Lower leg skin (tissue), 4 donors: Measurements from ENCODE around the gene PSMD2. TPM values are rescaled to one million over a fixed set of nuclear protein-coding genes. Genes with fewer than 3 reads are reported as not detected.
"Not testable (repeated sequence)": the region's sequence is repeated elsewhere in the genome, so short reads cannot be mapped to it uniquely, and the experiment has no call there.

Experiments used
- DNase-seq, 2 donors: peaks; one replicate each; pipeline ENCODE4 v3.0.0-alpha.2; 2019; ENCODE audit warnings: low spot score in 2 of 2
- H3K4me3 ChIP-seq: fragments of 200-600 bp; sonication (generic); 2 replicates; pipeline ENCODE4 v1.5.1; 2017; ENCODE audit warnings: mild to moderate bottlenecking, low read depth; ENCODE audit not compliant: poor library complexity, severe bottlenecking
- POLR2A ChIP-seq, 2 donors: fragments of 450-650 bp; IDR thresholded peaks; one replicate each; pipeline ENCODE4 v1.6.1; 2016 to 2017; ENCODE audit warnings: antibody characterized with exemption in 2 of 2, mild to moderate bottlenecking in 1 of 2, moderate library complexity in 1 of 2
- WGBS, 2 donors: methylation state at CpG; one replicate each; pipeline ENCODE4 v1.1.5; 2018; 5-methylcytosine and 5-hydroxymethylcytosine counted together
- intact Hi-C: fragments of 100-400 bp; cut with DNase I; formaldehyde crosslinking; loops from one replicate; pipeline ENCODE4 v1.15.0; 2023; ENCODE audit warnings: low total_unique reads
- total RNA-seq, 4 donors: library from RNA; depleted of rRNA; stranded (reverse); fragments of >200 nt; gene quantifications; one replicate each; pipeline ENCODE4 v1.1.0, GENCODE V29; 2016
- TF ChIP-seq, protein P1 (sequence below), 3 donors: fragments of 450-650 bp; IDR thresholded peaks; one replicate each; pipeline ENCODE4 v1.5.1; 2016; ENCODE audit warnings: antibody characterized with exemption in 3 of 3, mild to moderate bottlenecking in 3 of 3, moderate library complexity in 2 of 3

PSMD2 gene
- total RNA-seq, 4 donors from 2014 or later = 194 to 263 (median 211) TPM

DNA sequence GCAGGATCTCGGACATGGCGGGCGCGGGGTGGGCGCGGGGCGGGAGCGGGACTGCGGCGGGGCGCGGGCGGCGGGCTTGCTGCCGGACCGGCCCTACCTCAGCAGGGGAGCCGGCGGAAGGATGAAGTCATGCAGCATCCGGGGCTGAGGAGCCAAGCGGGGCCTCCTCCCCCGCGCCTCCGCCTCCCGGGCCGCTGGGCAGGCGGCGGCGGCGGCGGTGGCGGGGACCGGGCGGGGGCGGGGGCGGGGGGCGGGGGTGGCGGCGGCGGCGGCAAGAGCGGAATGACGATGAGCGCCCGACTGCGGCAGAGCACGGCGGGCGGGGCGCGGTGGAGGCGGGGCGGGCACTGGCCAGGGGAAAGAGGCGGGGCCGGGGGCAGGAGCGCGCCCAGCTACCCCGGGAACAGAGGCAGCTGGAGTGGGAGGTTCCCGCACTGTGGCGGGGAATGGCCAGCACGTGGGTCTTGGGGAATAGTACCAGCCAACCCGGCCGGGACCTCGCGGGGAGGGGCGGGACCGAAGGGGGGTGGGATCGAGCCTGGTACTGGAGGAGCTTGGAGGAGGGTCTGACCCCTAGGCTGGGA, 37.7 kb upstream of the PSMD2 start, which contains the start of gene CAMK2N2:
Gene CAMK2N2 (minus strand): TSS at position 284 of the 584 bp plus-strand sequence. CDS start 268 bp downstream, at position 16.
- TF ChIP-seq, protein P1, sequence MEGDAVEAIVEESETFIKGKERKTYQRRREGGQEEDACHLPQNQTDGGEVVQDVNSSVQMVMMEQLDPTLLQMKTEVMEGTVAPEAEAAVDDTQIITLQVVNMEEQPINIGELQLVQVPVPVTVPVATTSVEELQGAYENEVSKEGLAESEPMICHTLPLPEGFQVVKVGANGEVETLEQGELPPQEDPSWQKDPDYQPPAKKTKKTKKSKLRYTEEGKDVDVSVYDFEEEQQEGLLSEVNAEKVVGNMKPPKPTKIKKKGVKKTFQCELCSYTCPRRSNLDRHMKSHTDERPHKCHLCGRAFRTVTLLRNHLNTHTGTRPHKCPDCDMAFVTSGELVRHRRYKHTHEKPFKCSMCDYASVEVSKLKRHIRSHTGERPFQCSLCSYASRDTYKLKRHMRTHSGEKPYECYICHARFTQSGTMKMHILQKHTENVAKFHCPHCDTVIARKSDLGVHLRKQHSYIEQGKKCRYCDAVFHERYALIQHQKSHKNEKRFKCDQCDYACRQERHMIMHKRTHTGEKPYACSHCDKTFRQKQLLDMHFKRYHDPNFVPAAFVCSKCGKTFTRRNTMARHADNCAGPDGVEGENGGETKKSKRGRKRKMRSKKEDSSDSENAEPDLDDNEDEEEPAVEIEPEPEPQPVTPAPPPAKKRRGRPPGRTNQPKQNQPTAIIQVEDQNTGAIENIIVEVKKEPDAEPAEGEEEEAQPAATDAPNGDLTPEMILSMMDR (IDR thresholded peaks at IDR 0.05) = no peak
- TF ChIP-seq POLR2A (IDR thresholded peaks at IDR 0.05) = no peak
- intact Hi-C loops = no loop called here
- 2% methylated on average over 18 to 22 of the region's 67 CpGs for WGBS, 2 donors
- H3K4me3 ChIP-seq = peak within 1 kb of the TSS; percentile 15
- DNase-seq = no peak

DNA sequence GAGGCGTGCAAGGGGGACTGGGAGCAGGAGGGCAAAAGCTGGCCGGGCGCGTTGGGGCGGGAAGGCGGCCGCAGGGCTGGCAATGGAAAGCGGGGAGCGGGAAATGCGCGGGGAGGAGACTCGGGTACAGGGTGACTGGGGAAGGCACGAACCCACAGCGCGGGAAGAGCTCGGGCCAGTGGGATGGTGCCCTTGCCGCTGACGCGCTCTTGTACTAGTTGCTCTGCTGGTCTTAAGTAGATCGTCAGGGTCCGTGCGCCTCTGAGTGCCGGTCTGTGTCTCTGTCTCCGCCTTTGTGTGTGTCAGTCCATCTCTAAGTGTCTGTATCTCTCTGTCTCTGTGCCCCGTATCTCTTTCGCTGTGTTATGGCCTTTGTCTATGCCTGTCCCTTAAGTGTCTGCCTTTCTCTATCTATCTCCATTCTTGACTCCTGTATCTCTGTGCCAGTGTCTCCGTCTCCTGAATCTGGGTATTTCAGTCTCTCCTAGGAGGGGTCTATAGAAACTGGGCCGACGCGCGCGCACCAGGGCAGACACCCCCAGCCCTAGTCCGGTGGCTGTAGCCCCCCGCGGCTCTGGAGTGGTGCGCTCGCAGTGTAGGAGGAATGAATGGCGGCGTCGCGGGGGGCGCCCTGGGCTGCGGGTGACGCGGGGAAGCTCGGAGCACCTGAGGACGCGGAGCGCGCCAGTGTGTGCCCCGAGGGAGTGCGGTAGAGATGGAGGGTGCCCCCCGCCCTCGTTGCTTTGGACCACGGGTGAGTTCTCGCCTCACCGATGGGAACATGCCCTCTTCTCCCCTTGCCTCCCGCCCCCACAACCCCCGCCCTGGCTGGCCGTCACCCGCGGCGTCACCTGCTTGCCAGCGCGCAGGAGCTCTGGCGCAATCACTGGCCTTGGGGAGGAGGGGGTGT, 36.9 kb upstream of the PSMD2 start:
- no peak overlapping the region for H3K4me3 ChIP-seq
- no peak for DNase-seq
- intact Hi-C loops = no loop called here
- TF ChIP-seq POLR2A (IDR thresholded peaks at IDR 0.05) = no peak
- TF ChIP-seq, protein P1 (IDR thresholded peaks at IDR 0.05) = no peak
- WGBS, 2 donors = 1 to 2% methylated on average over 47 to 48 of the region's 66 CpGs

DNA sequence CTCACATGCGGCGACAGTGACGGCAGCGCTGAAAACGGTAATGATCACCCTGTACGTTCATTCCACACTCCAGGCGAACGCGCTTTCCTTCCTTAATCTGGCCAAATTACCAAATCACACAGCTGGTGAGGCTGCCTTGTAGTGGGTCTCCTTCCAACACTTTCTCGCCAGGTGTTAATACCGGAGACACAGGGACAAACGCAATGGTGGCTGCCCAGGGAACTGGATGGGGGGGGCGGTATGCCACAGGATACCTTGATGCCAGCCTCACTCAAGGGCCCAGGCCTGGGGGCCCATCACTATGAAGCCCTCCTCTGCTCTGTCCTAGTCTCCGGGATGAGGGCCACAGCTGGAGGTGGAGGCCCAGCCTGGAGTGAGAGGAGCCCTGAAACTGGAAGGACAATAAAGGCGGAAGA, 36.3 kb upstream of the PSMD2 start:
- intact Hi-C loops = no loop called here
- TF ChIP-seq POLR2A (IDR thresholded peaks at IDR 0.05) = no peak
- TF ChIP-seq, protein P1 (IDR thresholded peaks at IDR 0.05) = no peak
- DNase-seq = no peak
- no peak overlapping the region for H3K4me3 ChIP-seq
- 16 to 17% methylated on average over 15 of the region's 15 CpGs for WGBS, 2 donors

DNA sequence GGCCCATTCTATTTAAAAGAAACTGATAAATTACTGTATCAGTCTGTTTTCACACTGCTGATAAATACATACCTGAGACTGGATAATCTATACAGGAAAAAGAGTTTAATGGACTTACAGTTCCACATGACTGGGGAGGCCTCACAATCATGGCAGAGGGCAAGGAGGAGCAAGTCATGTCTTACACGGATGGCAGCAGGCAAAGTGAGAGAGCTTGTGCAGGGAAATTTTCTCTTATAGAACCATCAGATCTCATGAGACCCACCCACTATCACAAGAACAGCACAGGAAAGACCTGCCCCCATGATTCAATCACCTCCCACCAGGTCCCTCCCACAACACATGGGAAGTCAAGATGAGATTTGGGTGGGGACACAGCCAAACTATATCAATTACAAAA, 31.8 kb upstream of the PSMD2 start:
- WGBS, 2 donors = 91 to 93% methylated on average over 1 of the region's 1 CpG
- intact Hi-C loops, H3K4me3 ChIP-seq, DNase-seq: not testable (repeated sequence)

DNA sequence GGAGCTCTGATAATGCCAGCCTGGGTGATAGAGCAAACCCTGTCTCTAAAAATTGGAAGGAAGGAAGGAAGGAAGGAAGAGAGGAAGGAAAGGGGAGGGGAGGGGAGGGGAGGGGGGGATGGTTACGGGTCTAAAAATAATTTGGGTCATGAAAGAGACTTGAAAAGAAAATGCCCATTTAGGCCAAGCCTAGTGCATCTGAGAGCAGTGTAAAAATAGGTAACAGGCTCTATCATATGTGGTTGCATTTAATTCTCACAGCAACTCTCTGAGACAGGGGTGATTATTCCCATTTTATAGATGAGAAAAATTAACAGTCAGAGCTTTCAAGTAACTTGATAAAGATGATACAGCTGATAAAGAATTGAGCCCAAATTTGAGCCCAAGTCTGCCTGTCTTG, 26.8 kb upstream of the PSMD2 start:
- no peak for TF ChIP-seq POLR2A (IDR thresholded peaks at IDR 0.05)
- TF ChIP-seq, protein P1 (IDR thresholded peaks at IDR 0.05) = no peak
- DNase-seq = no peak
- intact Hi-C loops = no loop called here
- no peak overlapping the region for H3K4me3 ChIP-seq
- 45 to 47% methylated on average over 1 of the region's 1 CpG for WGBS, 2 donors

DNA sequence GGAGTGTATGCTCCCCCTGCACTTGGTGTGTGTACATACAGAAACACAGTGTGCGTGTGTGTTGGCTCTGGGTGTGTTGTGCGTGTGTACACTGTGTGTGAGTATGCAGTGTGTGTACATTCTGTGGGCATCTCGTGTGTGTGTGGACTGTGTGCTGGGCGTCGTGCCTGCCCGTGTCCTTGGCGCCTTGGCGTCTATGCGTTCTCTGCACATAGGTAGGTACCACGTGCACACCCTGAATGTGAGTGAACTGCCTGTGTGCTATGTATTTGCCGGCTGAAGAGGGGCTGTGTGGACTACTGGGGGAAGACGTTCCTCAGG, 23.7 kb upstream of the PSMD2 start:
- 64 to 71% methylated on average over 12 of the region's 12 CpGs for WGBS, 2 donors
- DNase-seq = no peak
- intact Hi-C loops = no loop called here
- H3K4me3 ChIP-seq = no peak overlapping the region
- TF ChIP-seq, protein P1 (IDR thresholded peaks at IDR 0.05) = no peak
- TF ChIP-seq POLR2A (IDR thresholded peaks at IDR 0.05) = no peak
